AG04450 (cell line): Measurements from ENCODE around the gene PNMA8A. TPM values are rescaled to one million over a fixed set of nuclear protein-coding genes. Genes with fewer than 3 reads are reported as not detected.
"Not testable (repeated sequence)": the region's sequence is repeated elsewhere in the genome, so short reads cannot be mapped to it uniquely, and the experiment has no call there.

Source experiments
- CTCF ChIA-PET: fragments of 300-600, 350-600 bp; formaldehyde crosslinking; extraction: SDS; loops from one replicate; lab custom pipeline; 2022; ENCODE audit warnings: antibody characterized with exemption, inconsistent platforms; lab: Charles Lee
- POLR2A ChIA-PET: fragments of 350-600 bp; formaldehyde crosslinking; extraction: SDS; loops from one replicate; lab custom pipeline; 2021; ENCODE audit warnings: antibody characterized with exemption, inconsistent platforms; lab: Yijun Ruan, JAX
- DNase-seq: peaks from one replicate; pipeline ENCODE4 v3.0.0-alpha.2; 2011; ENCODE audit warnings: low read depth, low spot score
- H3K27ac ChIP-seq: one replicate; pipeline ENCODE4 v1.5.1; 2012; ENCODE audit warnings: low read depth, low read length, control low read depth
- H3K27me3 ChIP-seq: one replicate; pipeline ENCODE4 v1.6.0; 2012; ENCODE audit warnings: low read length; ENCODE audit not compliant: control insufficient read depth, insufficient read depth
- H3K4me3 ChIP-seq: 2 replicates; pipeline ENCODE4 v1.5.1; 2011; ENCODE audit warnings: mild to moderate bottlenecking, low read depth, low read length, control low read depth
- H3K9me3 ChIP-seq: 2 replicates; pipeline ENCODE4 v1.5.1; 2012; ENCODE audit warnings: low read length; ENCODE audit not compliant: control insufficient read depth, insufficient read depth
- polyA plus RNA-seq: library from polyadenylated mRNA; depleted of rRNA; stranded (reverse); fragments of >200 nt; gene quantifications from 2 replicates; pipeline ENCODE4 v1.2.3, GENCODE V29; 2011
- TF ChIP-seq, protein P1 (sequence below): IDR thresholded peaks from 2 replicates; pipeline ENCODE4 v1.5.1; 2011; ENCODE audit warnings: low read depth, low read length, control low read depth, inconsistent platforms

Gene PNMA8A
- polyA plus RNA-seq, 1 experiment = 4.0 TPM

DNA sequence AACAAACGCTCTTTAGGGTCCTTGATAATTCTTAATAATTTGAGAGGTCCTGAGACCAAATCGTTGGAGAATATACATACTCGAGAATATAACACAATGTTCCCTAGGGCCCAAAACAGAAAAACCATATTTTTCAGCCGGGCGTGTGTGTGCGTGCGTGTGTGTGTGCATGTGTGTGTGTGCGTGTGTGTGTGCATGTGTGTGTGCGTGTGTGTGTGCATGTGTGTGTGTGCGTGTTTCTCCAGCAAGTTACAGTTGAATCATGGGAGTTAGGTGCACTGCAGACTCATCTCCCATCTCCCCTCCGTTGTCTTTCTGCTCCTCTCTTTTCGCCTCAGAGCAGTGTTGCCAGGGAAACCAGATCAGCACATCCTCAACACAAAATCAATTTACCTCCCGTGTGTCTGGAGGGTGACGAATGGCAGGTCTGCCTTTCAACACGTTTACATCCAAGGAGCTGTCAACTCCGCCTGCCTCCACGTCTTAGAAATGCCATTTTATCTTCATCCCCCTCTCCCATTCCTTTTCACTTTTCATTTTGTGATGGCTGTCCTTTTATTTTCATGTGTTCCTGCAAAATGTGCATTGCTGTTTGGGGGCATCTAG, 32.6 kb upstream of the PNMA8A start:
- DNase-seq = no peak
- TF ChIP-seq, protein P1, sequence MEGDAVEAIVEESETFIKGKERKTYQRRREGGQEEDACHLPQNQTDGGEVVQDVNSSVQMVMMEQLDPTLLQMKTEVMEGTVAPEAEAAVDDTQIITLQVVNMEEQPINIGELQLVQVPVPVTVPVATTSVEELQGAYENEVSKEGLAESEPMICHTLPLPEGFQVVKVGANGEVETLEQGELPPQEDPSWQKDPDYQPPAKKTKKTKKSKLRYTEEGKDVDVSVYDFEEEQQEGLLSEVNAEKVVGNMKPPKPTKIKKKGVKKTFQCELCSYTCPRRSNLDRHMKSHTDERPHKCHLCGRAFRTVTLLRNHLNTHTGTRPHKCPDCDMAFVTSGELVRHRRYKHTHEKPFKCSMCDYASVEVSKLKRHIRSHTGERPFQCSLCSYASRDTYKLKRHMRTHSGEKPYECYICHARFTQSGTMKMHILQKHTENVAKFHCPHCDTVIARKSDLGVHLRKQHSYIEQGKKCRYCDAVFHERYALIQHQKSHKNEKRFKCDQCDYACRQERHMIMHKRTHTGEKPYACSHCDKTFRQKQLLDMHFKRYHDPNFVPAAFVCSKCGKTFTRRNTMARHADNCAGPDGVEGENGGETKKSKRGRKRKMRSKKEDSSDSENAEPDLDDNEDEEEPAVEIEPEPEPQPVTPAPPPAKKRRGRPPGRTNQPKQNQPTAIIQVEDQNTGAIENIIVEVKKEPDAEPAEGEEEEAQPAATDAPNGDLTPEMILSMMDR = no peak
- POLR2A ChIA-PET = no interaction called here
- Histone ChIP-seq H3K27me3 (peaks cover 12% of the 10 kb centered on the region), H3K4me3 (no peak overlapping the region), H3K27ac (no peak overlapping the region), H3K9me3 (peaks cover 5% of the 10 kb centered on the region)
- CTCF ChIA-PET = interaction anchor here (0.9 to 1.0 kb wide), 2 partner anchors 12 to 39 kb away, joined by 3 to 4 read pairs; no protein-coding TSS in a partner anchor

DNA sequence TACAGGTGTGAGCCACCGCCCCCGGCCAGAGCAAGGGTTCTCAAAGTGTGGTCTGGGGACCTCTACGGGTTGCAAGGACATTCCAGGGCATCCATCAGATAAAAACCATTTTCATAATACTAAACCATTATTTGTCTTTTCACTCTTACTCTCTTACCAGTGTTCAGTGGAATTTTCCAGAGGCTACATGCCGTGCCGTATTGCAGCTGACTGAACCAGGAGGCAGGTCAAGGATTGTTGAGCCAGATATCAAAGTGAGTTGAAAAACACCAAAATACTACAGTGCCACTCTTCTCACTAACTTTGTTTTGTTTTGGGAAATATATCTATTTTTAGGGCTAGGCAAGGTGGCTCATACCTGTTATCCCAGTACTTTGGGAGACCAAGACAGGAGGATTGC, 31.5 kb upstream of the PNMA8A start:
- POLR2A ChIA-PET = no interaction called here

DNA sequence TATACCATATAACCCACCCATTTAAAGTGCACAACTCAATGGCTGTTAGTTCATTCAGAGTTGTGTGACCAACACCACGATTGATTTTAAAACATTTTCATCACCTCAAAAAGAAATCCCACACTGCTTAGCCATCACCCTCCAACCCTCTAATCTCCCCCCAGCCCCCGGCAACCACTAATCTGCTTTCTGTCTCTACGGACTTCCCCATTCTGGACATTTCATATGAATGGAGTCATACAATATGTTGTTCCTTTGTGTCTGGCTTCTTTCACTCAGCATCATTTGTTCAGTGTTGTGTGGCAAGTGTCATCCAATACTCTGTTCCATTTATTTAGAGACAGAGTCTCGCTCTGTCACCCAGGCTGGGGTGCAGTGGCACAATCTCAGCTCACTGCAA, 28.3 kb upstream of the PNMA8A start:
- Histone ChIP-seq H3K9me3 (peaks cover 6% of the 10 kb centered on the region), H3K4me3 (no peak overlapping the region), H3K27ac (no peak overlapping the region), H3K27me3 (peaks cover 10% of the 10 kb centered on the region)
- CTCF ChIA-PET = no interaction called here
- POLR2A ChIA-PET = no interaction called here
- TF ChIP-seq, protein P1 = no peak
- no peak for DNase-seq

More for the DNA sequence above, 31.5 kb upstream of the PNMA8A start:
- Histone ChIP-seq H3K27ac (no peak overlapping the region), H3K9me3 (peaks cover 5% of the 10 kb centered on the region), H3K4me3 (no peak overlapping the region), H3K27me3 (peaks cover 12% of the 10 kb centered on the region)
- DNase-seq = no peak
- TF ChIP-seq, protein P1 = no peak
- CTCF ChIA-PET = interaction anchor here (0.9 kb wide), 1 partner anchor 40 kb away, joined by 4 read pairs; no protein-coding TSS in a partner anchor

DNA sequence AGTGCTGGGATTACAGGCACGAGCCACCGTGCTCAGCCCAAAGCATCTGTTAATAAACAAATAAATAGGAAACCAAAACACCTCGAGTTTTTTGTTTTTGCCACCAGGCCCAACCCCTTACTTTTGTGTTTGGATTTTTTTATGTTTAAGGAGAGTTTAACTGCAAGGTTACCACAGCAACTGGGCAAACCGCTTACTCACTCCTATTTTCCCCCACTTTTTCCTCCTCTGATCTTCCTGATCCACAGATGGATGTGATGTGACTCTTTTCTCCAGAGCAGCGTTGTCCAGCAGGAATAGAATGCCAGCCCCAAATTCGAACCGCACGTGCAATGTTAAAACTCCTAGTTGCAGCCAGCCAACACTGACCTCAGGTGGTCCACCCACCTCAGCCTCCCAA, 26.4 kb upstream of the PNMA8A start:
- POLR2A ChIA-PET = no interaction called here
- no peak for DNase-seq
- TF ChIP-seq, protein P1 = no peak
- no peak overlapping the region for H3K27ac ChIP-seq
- peaks cover 21% of the 10 kb centered on the region for H3K27me3 ChIP-seq
- no peak overlapping the region for H3K4me3 ChIP-seq
- peaks cover 17% of the 10 kb centered on the region; the same call in 1 of the 2 replicates for H3K9me3 ChIP-seq
- CTCF ChIA-PET = no interaction called here

DNA sequence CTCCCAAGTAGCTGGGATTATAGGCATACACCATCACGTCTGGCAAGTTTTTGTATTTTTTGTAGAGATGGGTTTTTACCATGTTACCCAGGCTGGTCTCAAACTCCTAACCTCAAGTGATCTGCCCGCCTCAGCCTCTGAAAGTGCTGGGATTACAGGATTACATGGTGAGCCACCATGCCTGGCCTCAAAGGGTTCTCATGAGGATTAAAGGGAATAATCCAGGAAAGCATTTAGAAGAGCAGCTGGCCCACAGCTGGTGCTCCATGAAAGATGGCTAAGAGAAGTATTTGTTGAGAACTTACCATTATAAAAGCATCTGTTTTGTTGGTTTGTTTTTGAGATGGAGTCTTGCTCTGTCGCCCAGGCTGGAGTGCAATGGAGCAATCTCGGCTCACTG, 25.5 kb upstream of the PNMA8A start:
- H3K27ac ChIP-seq, DNase-seq, POLR2A ChIA-PET, H3K4me3 ChIP-seq: not testable (repeated sequence)
- CTCF ChIA-PET = interaction anchor here (0.9 to 1.2 kb wide), 2 partner anchors 101 to 215 kb away, joined by 3 to 4 read pairs; no protein-coding TSS in a partner anchor
- H3K27me3 ChIP-seq = peaks cover 30% of the 10 kb centered on the region
- peaks cover 17% of the 10 kb centered on the region; the same call in 1 of the 2 replicates for H3K9me3 ChIP-seq
